Ishikawa (cell line): Measurements from ENCODE around the gene RFTN1.

Experiments used
- CEBPB ChIP-seq: IDR thresholded peaks from 2 replicates; pipeline ENCODE4 v1.6.1; 2012
- CREB1 ChIP-seq: IDR thresholded peaks from 2 replicates; pipeline ENCODE4 v1.6.1; 2012; ENCODE audit warnings: low read depth
- EGR1 ChIP-seq: IDR thresholded peaks from 2 replicates; pipeline ENCODE4 v1.6.1; 2012
- EP300 ChIP-seq: IDR thresholded peaks from 2 replicates; pipeline ENCODE4 v1.6.1; 2012; ENCODE audit warnings: borderline replicate concordance
- FOXM1 ChIP-seq: IDR thresholded peaks from 2 replicates; pipeline ENCODE4 v1.6.1; 2012; ENCODE audit warnings: low read depth, borderline replicate concordance
- MAX ChIP-seq: IDR thresholded peaks from 2 replicates; pipeline ENCODE4 v1.6.1; 2012
- NFIC ChIP-seq: IDR thresholded peaks from 2 replicates; pipeline ENCODE4 v1.6.1; 2012
- RAD21 ChIP-seq: IDR thresholded peaks from 2 replicates; pipeline ENCODE4 v1.6.1; 2012; ENCODE audit warnings: low read depth
- REST ChIP-seq: IDR thresholded peaks from 2 replicates; pipeline ENCODE4 v1.6.1; 2012; ENCODE audit warnings: low read depth, mild to moderate bottlenecking
- TAF1 ChIP-seq: IDR thresholded peaks from 2 replicates; pipeline ENCODE4 v1.6.1; 2012; ENCODE audit warnings: low read depth, mild to moderate bottlenecking
- TEAD4 ChIP-seq: IDR thresholded peaks from 2 replicates; pipeline ENCODE4 v1.6.1; 2012
- USF1 ChIP-seq: IDR thresholded peaks from 2 replicates; pipeline ENCODE4 v1.6.1; 2012
- YY1 ChIP-seq: IDR thresholded peaks from 2 replicates; pipeline ENCODE4 v1.6.1; 2012; ENCODE audit warnings: low read depth
- ZBTB7A ChIP-seq: IDR thresholded peaks from 2 replicates; pipeline ENCODE4 v1.6.1; 2012; ENCODE audit warnings: low read depth

The RFTN1 gene

GRCh38 chr3:16270855-16271254 is 242.6 kb downstream of the RFTN1 start:
- TF ChIP-seq CEBPB (no peak), EP300 (no peak), NFIC (no peak), TEAD4 (no peak)

GRCh38 chr3:16266714-16267113 is 246.8 kb downstream of the RFTN1 start:
- TF ChIP-seq MAX (no peak), FOXM1 (no peak), EP300 (no peak), TAF1 (no peak), USF1 (no peak), ZBTB7A (no peak), TEAD4 (no peak), EGR1 (no peak), NFIC (no peak), YY1 (no peak), RAD21 (no peak), REST (no peak), CEBPB (no peak), CREB1 (no peak)
